ENCODE results near the gene TRPC1. TPM values are rescaled to one million over a fixed set of nuclear protein-coding genes. Genes with fewer than 3 reads are reported as not detected.

Gene TRPC1
- total RNA-seq, 1 experiment from 2014 or later: 29.6 TPM

- DNase-seq (ENCODE audit: low read depth, low spot score): no peak
- no TSS peak for BruUV-seq (replicated peaks)
- ATAC-seq: no peak
Measured at GRCh38 chr3:142691527-142691926, 32.3 kb upstream of the TRPC1 start.

GRCh38 chr3:142693136-142693853 is 30.5 kb upstream of the TRPC1 start:
- no peaks in the 10 kb centered on the region for H3K27me3 ChIP-seq (ENCODE audit: control insufficient read depth, insufficient read depth, low read length)
- DNase-seq (ENCODE audit: low read depth, low spot score): no peak
- CTCF ChIA-PET: interaction anchor here (0.6 kb wide), 1 partner anchor 8 kb away, joined by 3 read pairs; no protein-coding TSS in a partner anchor
- no peak for ATAC-seq
- H3K36me3 ChIP-seq (ENCODE audit: control insufficient read depth, insufficient read depth, low read length): no peaks in the 10 kb centered on the region
- intact Hi-C loops (cut with micrococcal nuclease; ENCODE audit: unreplicated experiment): no loop called here
- no TSS peak for BruUV-seq (replicated peaks)
- no peaks in the 10 kb centered on the region for H3K4me1 ChIP-seq (ENCODE audit: control insufficient read depth, insufficient read depth, low read length)
- POLR2A ChIA-PET: no interaction called here
- no peak overlapping the region for H3K27ac ChIP-seq (ENCODE audit: low read length)
- no peak overlapping the region for H3K4me3 ChIP-seq (ENCODE audit: low read depth in 2 of 2, low read length in 2 of 2)
- in situ Hi-C loops (cut with HindIII; ENCODE audit: low pct_unique_long_range_greater_than_20kb, low sequenced_read_pairs): no loop called here
- no peak for TF ChIP-seq SIN3A (IDR thresholded peaks at IDR 0.05; ENCODE audit: borderline replicate concordance, insufficient read depth, low read depth, low read length)
- no peak for TF ChIP-seq POLR2AphosphoS5 (IDR thresholded peaks at IDR 0.05; ENCODE audit: low read depth, low read length)
- no peak for TF ChIP-seq REST (IDR thresholded peaks at IDR 0.05; ENCODE audit: insufficient read depth in 1 of 2, low read depth in 2 of 2, low read length in 1 of 2)
- no peak for TF ChIP-seq CTCF (IDR thresholded peaks at IDR 0.05)
- no peak for TF ChIP-seq TCF7L2 (IDR thresholded peaks at IDR 0.05; ENCODE audit: low read depth, low read length)
- H3K9me3 ChIP-seq (ENCODE audit: control insufficient read depth, insufficient read depth, low read depth, low read length): no peaks in the 10 kb centered on the region

More at GRCh38 chr3:142691527-142691926, 32.3 kb upstream of the TRPC1 start:
- no peaks in the 10 kb centered on the region for H3K27me3 ChIP-seq (ENCODE audit: control insufficient read depth, insufficient read depth, low read length)
- TF ChIP-seq CTCF (IDR thresholded peaks at IDR 0.05) (no peak), REST (IDR thresholded peaks at IDR 0.05; ENCODE audit: insufficient read depth in 1 of 2, low read depth in 2 of 2, low read length in 1 of 2) (no peak), TCF7L2 (IDR thresholded peaks at IDR 0.05; ENCODE audit: low read depth, low read length) (no peak), POLR2AphosphoS5 (IDR thresholded peaks at IDR 0.05; ENCODE audit: low read depth, low read length) (no peak), SIN3A (IDR thresholded peaks at IDR 0.05; ENCODE audit: borderline replicate concordance, insufficient read depth, low read depth, low read length) (no peak)
- H3K4me1 ChIP-seq (ENCODE audit: control insufficient read depth, insufficient read depth, low read length): no peaks in the 10 kb centered on the region
- no peak overlapping the region for H3K4me3 ChIP-seq (ENCODE audit: low read depth in 2 of 2, low read length in 2 of 2)
- in situ Hi-C loops (cut with HindIII; ENCODE audit: low pct_unique_long_range_greater_than_20kb, low sequenced_read_pairs) (no loop called here), intact Hi-C loops (cut with micrococcal nuclease; ENCODE audit: unreplicated experiment) (no loop called here)
- CTCF ChIA-PET: no interaction called here
- POLR2A ChIA-PET: no interaction called here
- H3K36me3 ChIP-seq (ENCODE audit: control insufficient read depth, insufficient read depth, low read length): no peaks in the 10 kb centered on the region
- no peak overlapping the region for H3K27ac ChIP-seq (ENCODE audit: low read length)
- no peaks in the 10 kb centered on the region for H3K9me3 ChIP-seq (ENCODE audit: control insufficient read depth, insufficient read depth, low read depth, low read length)

All from Panc1 (cell line).